K562 (cell line): Measurements from ENCODE around the gene NAA40. TPM values are rescaled to one million over a fixed set of nuclear protein-coding genes. Genes with fewer than 3 reads are reported as not detected.
A peak's percentile ranks its signal among the peaks of the same experiment; 100 is the strongest.

Experiments
- ARNT ChIP-seq, 2 experiments: fragments of 450-650 bp; IDR thresholded peaks; 2 replicates each; pipeline ENCODE4 v1.6.1; 2016; ENCODE audit warnings: mild to moderate bottlenecking in 1 of 2
- ATF1 ChIP-seq, 2 experiments: fragments of 450-650 bp in 1 of 2; IDR thresholded peaks; 2 replicates each; pipeline ENCODE4 v1.6.1; 2016; ENCODE audit warnings: missing compliant biosample characterization in 1 of 2, missing genetic modification characterization in 1 of 2
- DNMT1 ChIP-seq: fragments of 450-650 bp; IDR thresholded peaks from 2 replicates; pipeline ENCODE4 v1.6.1; 2016; ENCODE audit warnings: antibody characterized with exemption, mild to moderate bottlenecking
- DPF2 ChIP-seq: fragments of 450-650 bp; IDR thresholded peaks from 2 replicates; pipeline ENCODE4 v1.6.1; 2016
- GATAD2A ChIP-seq: fragments of 450-650 bp; IDR thresholded peaks from 2 replicates; pipeline ENCODE4 v1.6.1; 2017
- ILK ChIP-seq: fragments of 450-650 bp; IDR thresholded peaks from 2 replicates; pipeline ENCODE4 v1.6.1; 2016; ENCODE audit warnings: missing genetic modification characterization, low read depth, mild to moderate bottlenecking, missing compliant biosample characterization, moderate library complexity, borderline replicate concordance
- JUN ChIP-seq, 2 experiments: sonication (generic) in 1 of 2; formaldehyde crosslinking in 1 of 2; IDR thresholded peaks; 2 replicates each; pipeline versions ENCODE4 v1.6.1 to v1.8.0; 2012 to 2022; ENCODE audit warnings: borderline replicate concordance in 2 of 2, mild to moderate bottlenecking in 2 of 2, improper control_type of control experiment in 1 of 2, low read depth in 1 of 2, low read length in 1 of 2, missing genetic modification reagents in 1 of 2
- NELFE ChIP-seq: IDR thresholded peaks from 2 replicates; pipeline ENCODE4 v1.6.1; 2011; ENCODE audit warnings: mild to moderate bottlenecking; ENCODE audit not compliant: insufficient read depth, insufficient read length
- POLR2B ChIP-seq: fragments of 450-650 bp; IDR thresholded peaks from 2 replicates; pipeline ENCODE4 v1.6.1; 2018; ENCODE audit warnings: low read depth; ENCODE audit not compliant: partially characterized antibody
- SMAD1 ChIP-seq: fragments of 150-350 bp; IDR thresholded peaks from 2 replicates; pipeline ENCODE4 v1.6.1; 2014; ENCODE audit warnings: low read length, low read depth; ENCODE audit not compliant: partially characterized antibody
- SREBF2 ChIP-seq: sonication (generic); formaldehyde crosslinking; IDR thresholded peaks from 2 replicates; pipeline ENCODE4 v1.4.0; 2020; ENCODE audit warnings: mild to moderate bottlenecking, missing genetic modification reagents
- SRF ChIP-seq, 2 experiments: fragments of 250-450, 450-650 bp in 1 of 2; sonication (Bioruptor Pico) in 1 of 2; sonication (generic) in 1 of 2; formaldehyde crosslinking; IDR thresholded peaks; 2 replicates each; pipeline versions ENCODE4 v1.5.0 to v1.5.1; 2020 to 2022; ENCODE audit warnings: mild to moderate bottlenecking in 1 of 2, missing genetic modification reagents in 1 of 2
- ZFP30 ChIP-seq: fragments of 250-450 bp; sonication (Bioruptor Pico); IDR thresholded peaks from 2 replicates; pipeline ENCODE4 v1.8.0; 2022; ENCODE audit warnings: moderate library complexity, mild to moderate bottlenecking, inconsistent platforms, borderline replicate concordance
- polyA plus RNA-seq, 8 experiments: library from polyadenylated mRNA; depleted of rRNA in 4 of 8; stranded (reverse) in 5 of 8; unstranded in 3 of 8; fragments of >200 nt; fragmentation: Nextera tagmentation in 2 of 8; fragmentation: Illumina TruSeq in 1 of 8; extraction: Ambion mirVana in 2 of 8; extraction: Trizol in 1 of 8; gene quantifications; 2 replicates each; pipeline versions ENCODE4 v1.2.1 to v1.2.3, GENCODE V29; 2011 to 2014; ENCODE audit warnings: inconsistent platforms in 1 of 8, missing spikeins in 1 of 8
- total RNA-seq, 7 experiments: library from RNA; depleted of rRNA in 6 of 7; stranded (reverse); fragments of >200 nt in 6 of 7; fragmentation: Illumina TruSeq in 2 of 7; extraction: Trizol in 2 of 7; gene quantifications; 2 replicates each; pipeline versions ENCODE4 v1.2.1 to v1.2.3, GENCODE V29; 2011 to 2021; ENCODE audit warnings: low replicate concordance in 1 of 7
- TF ChIP-seq, protein P1 (sequence below): fragments of 450-650 bp; IDR thresholded peaks from 2 replicates; pipeline ENCODE4 v1.6.1; 2017; ENCODE audit warnings: mild to moderate bottlenecking, moderate library complexity
- TF ChIP-seq, protein P2 (sequence below): sonication (generic); formaldehyde crosslinking; IDR thresholded peaks from 2 replicates; pipeline ENCODE4 v1.8.1; 2023; ENCODE audit warnings: missing genetic modification reagents, mild to moderate bottlenecking, borderline replicate concordance
- TF ChIP-seq, protein P3 (sequence below), 2 experiments: fragments of 450-650 bp; IDR thresholded peaks; 2 replicates each; pipeline ENCODE4 v1.6.1; 2016

The NAA40 gene
- total and polyA plus RNA-seq, 9 of the 15 experiments (the other 6 are each of a cell fraction or from before 2014, with no cell fraction given) = 6.2 to 39.0 (median 23.1) TPM

DNA sequence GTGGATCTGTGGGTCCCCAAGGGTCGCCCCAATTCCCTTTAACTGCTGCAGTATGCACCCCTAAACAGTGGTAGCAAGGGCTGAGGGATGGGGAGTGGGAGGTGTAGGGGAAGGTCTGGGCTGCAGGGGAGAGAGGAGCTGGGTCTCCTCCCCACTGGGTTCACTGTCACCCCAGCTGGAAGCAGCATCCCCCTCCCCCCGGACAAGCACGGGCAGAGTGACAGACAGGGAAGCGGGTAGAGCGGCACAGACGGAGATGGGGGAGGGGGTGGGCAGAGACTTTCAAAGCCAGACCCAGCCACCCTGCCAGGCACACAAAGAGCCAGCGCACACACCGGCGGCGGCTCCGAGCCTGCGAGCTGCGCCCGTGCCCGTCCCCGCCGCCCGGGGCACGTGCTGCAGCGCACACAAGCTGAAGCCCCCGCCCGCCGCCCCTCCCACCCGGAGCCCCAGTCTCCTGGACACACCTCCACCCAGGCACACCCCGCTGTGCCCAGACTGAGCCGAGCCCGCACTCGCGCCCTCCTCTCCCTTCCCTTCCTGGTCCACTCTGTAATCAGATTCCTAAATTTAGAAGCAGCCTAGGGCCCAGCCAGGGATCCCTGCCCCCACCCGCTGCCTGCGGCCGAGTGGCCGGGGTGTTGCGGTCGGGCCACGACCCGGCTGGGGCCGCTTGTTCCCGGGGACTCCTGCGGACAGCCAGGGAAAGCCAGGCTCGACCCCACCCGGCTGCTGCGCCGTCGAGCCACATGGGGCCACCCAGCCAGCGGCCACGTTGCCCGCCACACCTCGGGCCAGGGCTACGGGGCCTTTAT is 20.9 kb upstream of the NAA40 start (continued):
- TF ChIP-seq ILK (tag) = no peak
- TF ChIP-seq, protein P1, sequence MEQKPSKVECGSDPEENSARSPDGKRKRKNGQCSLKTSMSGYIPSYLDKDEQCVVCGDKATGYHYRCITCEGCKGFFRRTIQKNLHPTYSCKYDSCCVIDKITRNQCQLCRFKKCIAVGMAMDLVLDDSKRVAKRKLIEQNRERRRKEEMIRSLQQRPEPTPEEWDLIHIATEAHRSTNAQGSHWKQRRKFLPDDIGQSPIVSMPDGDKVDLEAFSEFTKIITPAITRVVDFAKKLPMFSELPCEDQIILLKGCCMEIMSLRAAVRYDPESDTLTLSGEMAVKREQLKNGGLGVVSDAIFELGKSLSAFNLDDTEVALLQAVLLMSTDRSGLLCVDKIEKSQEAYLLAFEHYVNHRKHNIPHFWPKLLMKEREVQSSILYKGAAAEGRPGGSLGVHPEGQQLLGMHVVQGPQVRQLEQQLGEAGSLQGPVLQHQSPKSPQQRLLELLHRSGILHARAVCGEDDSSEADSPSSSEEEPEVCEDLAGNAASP = no peak
- no peak for TF ChIP-seq NELFE
- TF ChIP-seq, protein P2, sequence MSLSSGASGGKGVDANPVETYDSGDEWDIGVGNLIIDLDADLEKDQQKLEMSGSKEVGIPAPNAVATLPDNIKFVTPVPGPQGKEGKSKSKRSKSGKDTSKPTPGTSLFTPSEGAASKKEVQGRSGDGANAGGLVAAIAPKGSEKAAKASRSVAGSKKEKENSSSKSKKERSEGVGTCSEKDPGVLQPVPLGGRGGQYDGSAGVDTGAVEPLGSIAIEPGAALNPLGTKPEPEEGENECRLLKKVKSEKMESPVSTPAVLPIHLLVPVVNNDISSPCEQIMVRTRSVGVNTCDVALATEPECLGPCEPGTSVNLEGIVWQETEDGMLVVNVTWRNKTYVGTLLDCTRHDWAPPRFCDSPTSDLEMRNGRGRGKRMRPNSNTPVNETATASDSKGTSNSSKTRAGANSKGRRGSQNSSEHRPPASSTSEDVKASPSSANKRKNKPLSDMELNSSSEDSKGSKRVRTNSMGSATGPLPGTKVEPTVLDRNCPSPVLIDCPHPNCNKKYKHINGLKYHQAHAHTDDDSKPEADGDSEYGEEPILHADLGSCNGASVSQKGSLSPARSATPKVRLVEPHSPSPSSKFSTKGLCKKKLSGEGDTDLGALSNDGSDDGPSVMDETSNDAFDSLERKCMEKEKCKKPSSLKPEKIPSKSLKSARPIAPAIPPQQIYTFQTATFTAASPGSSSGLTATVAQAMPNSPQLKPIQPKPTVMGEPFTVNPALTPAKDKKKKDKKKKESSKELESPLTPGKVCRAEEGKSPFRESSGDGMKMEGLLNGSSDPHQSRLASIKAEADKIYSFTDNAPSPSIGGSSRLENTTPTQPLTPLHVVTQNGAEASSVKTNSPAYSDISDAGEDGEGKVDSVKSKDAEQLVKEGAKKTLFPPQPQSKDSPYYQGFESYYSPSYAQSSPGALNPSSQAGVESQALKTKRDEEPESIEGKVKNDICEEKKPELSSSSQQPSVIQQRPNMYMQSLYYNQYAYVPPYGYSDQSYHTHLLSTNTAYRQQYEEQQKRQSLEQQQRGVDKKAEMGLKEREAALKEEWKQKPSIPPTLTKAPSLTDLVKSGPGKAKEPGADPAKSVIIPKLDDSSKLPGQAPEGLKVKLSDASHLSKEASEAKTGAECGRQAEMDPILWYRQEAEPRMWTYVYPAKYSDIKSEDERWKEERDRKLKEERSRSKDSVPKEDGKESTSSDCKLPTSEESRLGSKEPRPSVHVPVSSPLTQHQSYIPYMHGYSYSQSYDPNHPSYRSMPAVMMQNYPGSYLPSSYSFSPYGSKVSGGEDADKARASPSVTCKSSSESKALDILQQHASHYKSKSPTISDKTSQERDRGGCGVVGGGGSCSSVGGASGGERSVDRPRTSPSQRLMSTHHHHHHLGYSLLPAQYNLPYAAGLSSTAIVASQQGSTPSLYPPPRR (CRISPR knock-in tag) = no peak
- TF ChIP-seq JUN (IDR thresholded peaks at IDR 0.05; ENCODE audit: borderline replicate concordance, low read depth, low read length) = no peak
- TF ChIP-seq JUN (CRISPR knock-in tag; IDR thresholded peaks at IDR 0.05; ENCODE audit: borderline replicate concordance) = no peak
- TF ChIP-seq SRF (CRISPR knock-in tag; IDR thresholded peaks at IDR 0.05) = no peak
- TF ChIP-seq, protein P3, sequence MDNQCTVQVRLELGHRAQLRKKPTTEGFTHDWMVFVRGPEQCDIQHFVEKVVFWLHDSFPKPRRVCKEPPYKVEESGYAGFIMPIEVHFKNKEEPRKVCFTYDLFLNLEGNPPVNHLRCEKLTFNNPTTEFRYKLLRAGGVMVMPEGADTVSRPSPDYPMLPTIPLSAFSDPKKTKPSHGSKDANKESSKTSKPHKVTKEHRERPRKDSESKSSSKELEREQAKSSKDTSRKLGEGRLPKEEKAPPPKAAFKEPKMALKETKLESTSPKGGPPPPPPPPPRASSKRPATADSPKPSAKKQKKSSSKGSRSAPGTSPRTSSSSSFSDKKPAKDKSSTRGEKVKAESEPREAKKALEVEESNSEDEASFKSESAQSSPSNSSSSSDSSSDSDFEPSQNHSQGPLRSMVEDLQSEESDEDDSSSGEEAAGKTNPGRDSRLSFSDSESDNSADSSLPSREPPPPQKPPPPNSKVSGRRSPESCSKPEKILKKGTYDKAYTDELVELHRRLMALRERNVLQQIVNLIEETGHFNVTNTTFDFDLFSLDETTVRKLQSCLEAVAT (IDR thresholded peaks at IDR 0.05) = no peak
- TF ChIP-seq GATAD2A = peak; percentile 22; the same call in 1 of the 2 replicates
- no peak for TF ChIP-seq DNMT1
- TF ChIP-seq ATF1 (CRISPR knock-in tag; IDR thresholded peaks at IDR 0.05) = no peak
- no peak for TF ChIP-seq ATF1 (tag; IDR thresholded peaks at IDR 0.05)
- no peak for TF ChIP-seq ARNT (IDR thresholded peaks at IDR 0.05)
- TF ChIP-seq SMAD1 = no peak
- no peak for TF ChIP-seq ZFP30 (CRISPR knock-in tag)
- TF ChIP-seq POLR2B = no peak
- no peak; the same call in 1 of the 2 replicates for TF ChIP-seq DPF2
- no peak for TF ChIP-seq SREBF2 (CRISPR knock-in tag)
